Caco-2 (cell line): ENCODE measurements around the gene LIN37. TPM values are rescaled to one million over a fixed set of nuclear protein-coding genes. Genes with fewer than 3 reads are reported as not detected.
"Not testable (repeated sequence)": the region's sequence is repeated elsewhere in the genome, so short reads cannot be mapped to it uniquely, and the experiment has no call there.

Experiments used
- BruUV-seq: library from RNA; stranded (reverse); fragments of 400-500 nt; replicated peaks from 2 replicates; lab custom pipeline; 2021; lab: Mats Ljungman, UMichigan
- CTCF ChIA-PET: fragments of 300-600 bp; sonication (Branson Sonifier 250); formaldehyde crosslinking; loops from one replicate; lab custom pipeline; 2022; ENCODE audit warnings: antibody characterized with exemption; lab: Charles Lee
- POLR2A ChIA-PET: fragments of 300-600 bp; sonication (Branson Sonifier 250); formaldehyde crosslinking; loops from one replicate; lab custom pipeline; 2022; ENCODE audit warnings: antibody characterized with exemption; lab: Charles Lee
- DNase-seq, 2 experiments: peaks; one replicate each; pipeline versions ENCODE4 v3.0.0 to v3.0.0-alpha.2; 2020 to 2022
- H3K27me3 ChIP-seq: replicated peaks from 2 replicates; pipeline ENCODE4 v1.6.0; 2011; ENCODE audit warnings: low read length; ENCODE audit not compliant: control insufficient read depth, insufficient read depth
- H3K36me3 ChIP-seq: 2 replicates; pipeline ENCODE4 v1.5.1; 2011; ENCODE audit warnings: low read length; ENCODE audit not compliant: control insufficient read depth, insufficient read depth
- H3K4me1 ChIP-seq: fragments of 250-450 bp; sonication (Bioruptor Pico); 2 replicates; pipeline ENCODE4 v1.5.1; 2020; ENCODE audit warnings: mild to moderate bottlenecking
- H3K4me3 ChIP-seq: 2 replicates; pipeline ENCODE4 v1.5.1; 2011; ENCODE audit warnings: low read depth, mild to moderate bottlenecking, control low read depth, low read length
- H3K9me3 ChIP-seq: fragments of 250-450 bp; sonication (Bioruptor Pico); 2 replicates; pipeline ENCODE4 v1.5.1; 2020; ENCODE audit warnings: mild to moderate bottlenecking, moderate library complexity
- H3K27ac Mint-ChIP-seq: one replicate; pipeline ENCODE4 v1.8.0; 2022; ENCODE audit warnings: mixed read lengths; ENCODE audit not compliant: unreplicated experiment
- H3K27me3 Mint-ChIP-seq: one replicate; pipeline ENCODE4 v1.8.0; 2022; ENCODE audit warnings: mixed read lengths; ENCODE audit not compliant: insufficient read depth, unreplicated experiment
- H3K36me3 Mint-ChIP-seq: one replicate; pipeline ENCODE4 v1.8.0; 2022; ENCODE audit warnings: mild to moderate bottlenecking, mixed read lengths; ENCODE audit not compliant: insufficient read depth, unreplicated experiment
- H3K4me1 Mint-ChIP-seq: one replicate; pipeline ENCODE4 v1.8.0; 2022; ENCODE audit warnings: low read depth, mixed read lengths; ENCODE audit not compliant: unreplicated experiment
- H3K4me3 Mint-ChIP-seq: one replicate; pipeline ENCODE4 v1.8.0; 2022; ENCODE audit warnings: mild to moderate bottlenecking, moderate library complexity, mixed read lengths; ENCODE audit not compliant: unreplicated experiment
- H3K9me3 Mint-ChIP-seq: one replicate; pipeline ENCODE4 v1.8.0; 2022; ENCODE audit warnings: mixed read lengths; ENCODE audit not compliant: unreplicated experiment
- intact Hi-C: fragments of 100-400 bp; cut with micrococcal nuclease; formaldehyde crosslinking; loops from one replicate; pipeline ENCODE4 v1.10.0; 2022; ENCODE audit not compliant: unreplicated experiment
- total RNA-seq: library from RNA; stranded (reverse); gene quantifications from 2 replicates; pipeline ENCODE4 v1.2.3, GENCODE V29; 2022
- TF ChIP-seq, protein P1 (sequence below), 2 experiments: fragments of 200-600 bp in 1 of 2; IDR thresholded peaks; 1 replicate in 1 of 2; 2 replicates in 1 of 2; pipeline versions ENCODE4 v1.5.1 to v1.8.0; 2011 to 2022; ENCODE audit warnings: antibody characterized with exemption in 1 of 2, control low read depth in 1 of 2, inconsistent platforms in 1 of 2, low read depth in 1 of 2, low read length in 1 of 2, mild to moderate bottlenecking in 1 of 2, moderate library complexity in 1 of 2; ENCODE audit not compliant: insufficient read depth in 1 of 2, severe bottlenecking in 1 of 2, unreplicated experiment in 1 of 2

The LIN37 gene
- total RNA-seq, 1 experiment from 2014 or later: 10.2 TPM

DNA sequence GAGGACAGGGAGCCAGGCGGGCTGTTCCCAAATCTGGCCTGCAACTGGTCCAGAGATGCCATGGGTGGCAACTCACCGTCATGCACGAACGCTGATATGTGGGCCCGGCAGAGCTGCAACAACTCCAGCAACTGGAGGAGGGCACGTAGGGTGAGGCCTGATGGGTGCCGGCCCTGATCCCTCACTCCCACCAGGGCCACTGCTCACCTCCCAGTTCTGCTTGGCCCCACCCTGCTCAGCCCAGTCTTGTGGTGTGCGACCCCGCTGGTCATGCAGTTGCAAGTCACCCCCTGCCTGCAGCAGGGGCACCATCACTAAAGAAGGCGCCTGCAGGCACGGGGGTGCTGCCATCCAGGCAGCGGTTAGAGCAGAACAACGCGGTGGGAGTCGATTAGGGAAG lies 43.9 kb downstream of the LIN37 start:
- POLR2A ChIA-PET: no interaction called here
- BruUV-seq: no TSS peak

DNA sequence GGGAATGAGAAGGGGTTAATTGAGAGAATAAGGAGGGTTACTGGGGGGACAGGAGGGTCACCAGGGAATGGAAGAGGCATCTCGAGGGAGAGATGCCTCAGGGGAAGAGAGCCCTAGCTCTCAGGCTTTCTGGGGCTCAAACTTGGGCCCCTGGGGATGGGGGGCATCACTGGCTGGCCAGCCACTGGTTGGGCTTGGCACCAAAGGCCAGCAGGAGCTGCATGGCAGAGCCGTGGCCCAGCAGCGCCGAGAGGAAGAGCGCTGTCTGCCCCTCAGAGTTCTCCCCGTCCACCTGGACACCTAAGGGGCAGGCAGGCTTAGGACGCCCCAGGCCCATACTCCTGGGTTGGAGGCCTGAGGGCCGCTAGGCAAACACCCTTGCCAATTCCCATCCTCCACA lies 44.5 kb downstream of the LIN37 start:
- Mint-ChIP-seq H3K9me3 (no peaks in the 10 kb centered on the region), H3K27me3 (peaks cover 9% of the 10 kb centered on the region), H3K36me3 (peaks cover 5% of the 10 kb centered on the region), H3K4me3 (no peak overlapping the region), H3K27ac (no peak overlapping the region), H3K4me1 (no peaks in the 10 kb centered on the region)
- no TSS peak for BruUV-seq
- TF ChIP-seq, protein P1, sequence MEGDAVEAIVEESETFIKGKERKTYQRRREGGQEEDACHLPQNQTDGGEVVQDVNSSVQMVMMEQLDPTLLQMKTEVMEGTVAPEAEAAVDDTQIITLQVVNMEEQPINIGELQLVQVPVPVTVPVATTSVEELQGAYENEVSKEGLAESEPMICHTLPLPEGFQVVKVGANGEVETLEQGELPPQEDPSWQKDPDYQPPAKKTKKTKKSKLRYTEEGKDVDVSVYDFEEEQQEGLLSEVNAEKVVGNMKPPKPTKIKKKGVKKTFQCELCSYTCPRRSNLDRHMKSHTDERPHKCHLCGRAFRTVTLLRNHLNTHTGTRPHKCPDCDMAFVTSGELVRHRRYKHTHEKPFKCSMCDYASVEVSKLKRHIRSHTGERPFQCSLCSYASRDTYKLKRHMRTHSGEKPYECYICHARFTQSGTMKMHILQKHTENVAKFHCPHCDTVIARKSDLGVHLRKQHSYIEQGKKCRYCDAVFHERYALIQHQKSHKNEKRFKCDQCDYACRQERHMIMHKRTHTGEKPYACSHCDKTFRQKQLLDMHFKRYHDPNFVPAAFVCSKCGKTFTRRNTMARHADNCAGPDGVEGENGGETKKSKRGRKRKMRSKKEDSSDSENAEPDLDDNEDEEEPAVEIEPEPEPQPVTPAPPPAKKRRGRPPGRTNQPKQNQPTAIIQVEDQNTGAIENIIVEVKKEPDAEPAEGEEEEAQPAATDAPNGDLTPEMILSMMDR (IDR thresholded peaks at IDR 0.05; ENCODE audit: insufficient read depth in 1 of 2, low read depth in 1 of 2, low read length in 1 of 2, severe bottlenecking in 1 of 2, unreplicated experiment in 1 of 2): no peak
- Histone ChIP-seq H3K9me3 (no peaks in the 10 kb centered on the region), H3K4me1 (no peaks in the 10 kb centered on the region), H3K4me3 (no peak overlapping the region), H3K27me3 (no peaks in the 10 kb centered on the region), H3K36me3 (no peaks in the 10 kb centered on the region)
- intact Hi-C loops: no loop called here
- POLR2A ChIA-PET: no interaction called here
- DNase-seq: no peak
- CTCF ChIA-PET: no interaction called here

More for the DNA sequence above, 43.9 kb downstream of the LIN37 start:
- no peaks in the 10 kb centered on the region for H3K9me3 ChIP-seq
- H3K4me1 ChIP-seq: no peaks in the 10 kb centered on the region
- no peak overlapping the region for H3K4me3 Mint-ChIP-seq
- CTCF ChIA-PET: no interaction called here
- H3K36me3 Mint-ChIP-seq: peaks cover 5% of the 10 kb centered on the region
- no peaks in the 10 kb centered on the region for H3K27me3 ChIP-seq
- peaks cover 9% of the 10 kb centered on the region for H3K27me3 Mint-ChIP-seq
- intact Hi-C loops: no loop called here
- DNase-seq: no peak
- H3K36me3 ChIP-seq: no peaks in the 10 kb centered on the region
- H3K27ac Mint-ChIP-seq: no peak overlapping the region
- H3K9me3 Mint-ChIP-seq: no peaks in the 10 kb centered on the region
- TF ChIP-seq, protein P1 (IDR thresholded peaks at IDR 0.05; ENCODE audit: insufficient read depth in 1 of 2, low read depth in 1 of 2, low read length in 1 of 2, severe bottlenecking in 1 of 2, unreplicated experiment in 1 of 2): no peak
- H3K4me3 ChIP-seq: no peak overlapping the region
- H3K4me1 Mint-ChIP-seq: no peaks in the 10 kb centered on the region

DNA sequence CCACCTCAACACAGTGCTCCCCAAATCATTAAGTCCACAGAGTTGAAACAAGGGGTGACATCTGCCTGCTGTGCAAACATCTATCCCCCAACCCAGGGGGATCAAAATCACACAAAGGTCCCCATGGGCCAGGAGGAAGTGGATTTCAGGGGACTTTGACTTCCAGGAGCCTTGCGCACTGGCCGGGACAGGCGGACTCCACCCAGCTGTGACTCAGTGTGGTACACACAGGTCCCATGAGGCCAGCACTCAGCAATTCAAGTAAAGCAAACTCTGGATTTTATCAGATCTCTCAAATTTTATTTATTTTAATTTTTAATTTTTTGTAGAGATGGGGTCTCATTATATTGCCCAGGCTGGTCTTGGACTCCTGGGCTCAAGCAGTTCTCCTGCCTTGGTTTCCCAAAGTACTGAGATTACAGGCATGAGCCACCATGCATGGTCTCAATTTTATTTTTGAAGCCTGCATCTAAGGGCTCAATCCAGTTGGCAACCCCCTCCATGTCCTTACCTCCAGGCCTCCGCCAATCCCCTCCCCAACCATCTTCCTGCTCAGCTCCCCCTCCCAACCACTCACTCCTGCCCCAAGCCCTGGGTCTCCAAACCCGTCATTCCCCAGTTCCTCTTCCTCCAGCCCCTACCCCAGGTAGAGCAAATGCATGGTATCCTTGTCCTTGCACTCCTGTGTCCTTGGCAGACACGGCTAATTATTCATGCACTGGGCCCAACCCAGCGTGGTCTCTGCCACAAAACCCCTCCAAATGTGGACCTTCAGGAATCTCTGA lies 45.2 kb downstream of the LIN37 start:
- ChIA-PET POLR2A (no interaction called here), CTCF (interaction anchor here (1.0 kb wide), 1 partner anchor 137 kb away, joined by 3 read pairs; no protein-coding TSS in a partner anchor)
- no peaks in the 10 kb centered on the region for H3K36me3 ChIP-seq
- no TSS peak for BruUV-seq
- TF ChIP-seq, protein P1 (IDR thresholded peaks at IDR 0.05; ENCODE audit: insufficient read depth in 1 of 2, low read depth in 1 of 2, low read length in 1 of 2, severe bottlenecking in 1 of 2, unreplicated experiment in 1 of 2): no peak
- intact Hi-C loops: no loop called here
- no peaks in the 10 kb centered on the region for H3K9me3 ChIP-seq
- Mint-ChIP-seq H3K9me3 (no peaks in the 10 kb centered on the region), H3K4me1 (no peaks in the 10 kb centered on the region), H3K27ac (no peak overlapping the region), H3K4me3 (no peak overlapping the region), H3K27me3 (peaks cover 9% of the 10 kb centered on the region), H3K36me3 (peaks cover 5% of the 10 kb centered on the region)
- no peaks in the 10 kb centered on the region for H3K4me1 ChIP-seq
- H3K4me3 ChIP-seq: no peak overlapping the region
- H3K27me3 ChIP-seq: no peaks in the 10 kb centered on the region
- no peak for DNase-seq

DNA sequence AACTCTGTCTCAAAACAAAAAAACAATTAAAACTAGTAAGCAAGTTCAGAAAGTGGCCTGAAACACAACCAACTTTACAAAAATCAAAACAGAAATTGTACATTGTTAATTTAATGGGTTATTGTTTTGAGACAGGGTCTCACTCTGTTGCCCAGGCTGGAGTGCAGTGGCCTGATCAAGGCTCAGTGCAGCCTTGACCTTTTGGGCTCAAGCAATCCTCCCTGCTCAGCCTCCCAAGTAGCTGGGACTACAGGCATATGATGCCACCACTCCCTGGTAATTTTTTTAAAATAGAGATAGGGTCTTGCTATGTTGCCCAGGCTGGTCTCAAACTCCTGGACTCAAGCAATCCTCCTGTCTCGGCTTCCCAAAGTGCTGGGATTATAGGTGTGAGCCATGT lies 47.2 kb downstream of the LIN37 start:
- H3K36me3 ChIP-seq, H3K27ac Mint-ChIP-seq, H3K36me3 Mint-ChIP-seq, intact Hi-C loops, BruUV-seq, H3K4me1 ChIP-seq, DNase-seq, CTCF ChIA-PET, H3K27me3 Mint-ChIP-seq, H3K4me1 Mint-ChIP-seq, H3K27me3 ChIP-seq, H3K9me3 Mint-ChIP-seq, H3K4me3 ChIP-seq, H3K4me3 Mint-ChIP-seq, H3K9me3 ChIP-seq, POLR2A ChIA-PET: not testable (repeated sequence)
